ENCODE data around the gene EXD3.

EXD3 gene

DNA sequence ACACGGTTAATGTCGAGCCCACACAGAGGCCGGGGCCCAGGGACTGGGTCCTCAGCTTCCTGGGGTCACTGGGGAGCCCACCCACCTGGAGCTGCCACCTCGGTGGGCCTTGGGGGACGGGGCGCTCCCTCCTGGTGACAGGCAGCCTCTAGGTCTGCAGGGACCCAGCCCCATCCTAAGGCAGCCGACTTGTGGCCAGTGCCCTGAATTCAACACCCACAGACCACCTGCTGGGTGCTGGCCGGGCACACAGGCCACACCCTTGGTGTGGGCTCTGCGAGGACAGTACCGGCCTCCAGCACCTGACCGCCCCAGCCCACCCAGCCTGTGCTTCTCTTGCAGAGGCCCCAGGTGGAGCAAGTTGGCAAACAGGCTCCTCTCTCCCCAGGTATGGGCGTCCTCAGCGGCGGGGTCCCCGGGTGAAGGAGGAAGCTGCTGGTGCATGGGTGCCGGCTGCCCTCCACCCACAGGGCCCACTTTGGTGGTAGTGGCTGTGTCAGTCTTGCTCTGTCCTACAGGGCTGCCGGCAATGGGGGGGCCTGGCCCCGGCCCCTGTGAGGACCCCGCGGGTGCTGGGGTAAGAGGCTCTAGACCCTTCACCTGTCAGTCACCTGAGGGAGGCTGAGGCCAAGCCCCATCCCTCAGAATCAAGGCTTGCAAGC is 9.9 kb upstream of the EXD3 start:
- no peak for DNase-seq (ENCODE audit: low read depth)

DNA sequence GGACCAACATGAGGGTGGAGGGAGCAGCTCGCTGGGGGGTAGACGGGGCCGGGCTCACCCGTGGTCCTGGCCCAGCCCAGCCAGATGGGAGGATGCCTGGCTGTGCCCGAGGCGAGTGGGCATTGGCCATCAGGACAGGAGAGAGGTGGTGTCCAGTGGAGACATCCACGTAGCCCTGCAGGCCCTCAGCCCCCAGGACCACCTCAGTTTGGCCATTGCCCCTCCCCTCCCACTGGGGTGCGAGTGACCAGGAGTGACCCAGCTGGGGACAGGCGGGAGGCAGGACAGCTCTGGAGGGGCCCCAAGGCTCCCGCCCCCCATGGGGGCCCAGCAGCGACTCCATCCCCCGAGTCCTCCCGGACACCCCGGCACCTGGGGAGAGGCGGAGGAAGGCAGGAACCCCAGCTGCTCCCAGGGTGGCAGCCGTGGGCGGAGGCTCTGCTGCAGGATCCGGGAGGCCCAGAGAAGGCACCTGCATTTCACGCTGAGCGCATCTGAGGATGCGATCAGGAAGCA is 8.5 kb upstream of the EXD3 start:
- no peak for DNase-seq (ENCODE audit: low read depth)

DNA sequence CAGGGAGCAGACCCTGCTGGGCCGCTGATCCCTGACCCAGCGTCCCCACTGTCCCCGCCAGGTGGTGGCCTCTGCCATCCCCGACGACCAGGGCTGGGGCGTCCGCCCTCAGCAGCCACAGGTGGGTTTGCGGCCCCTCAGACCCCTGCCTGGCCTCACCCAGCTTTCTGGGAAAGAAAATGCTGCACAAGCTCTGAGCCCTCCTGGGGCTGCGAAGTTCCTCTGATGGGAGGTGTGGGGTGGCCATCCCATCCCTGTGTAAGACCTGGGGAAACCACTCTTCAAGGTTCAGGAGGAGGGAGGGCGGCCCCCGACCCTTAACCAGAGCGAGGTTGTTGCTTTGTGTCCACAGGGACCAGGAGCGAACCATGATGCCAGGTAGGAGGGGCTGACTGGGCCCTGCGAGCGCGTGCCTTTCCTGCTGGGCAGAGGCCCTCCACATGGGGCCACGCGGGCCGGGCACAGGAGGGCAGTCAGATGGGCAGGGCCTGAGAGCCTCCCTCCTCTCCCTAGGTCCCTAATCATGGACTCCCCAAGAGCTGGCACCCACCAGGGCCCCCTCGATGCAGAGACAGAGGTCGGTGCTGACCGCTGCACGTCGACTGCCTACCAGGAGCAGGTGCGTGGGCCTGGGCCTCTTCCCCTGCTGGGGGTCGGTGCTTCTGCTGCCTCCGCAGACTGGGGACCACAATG is 7.9 kb upstream of the EXD3 start:
- DNase-seq (ENCODE audit: low read depth): no peak

DNA sequence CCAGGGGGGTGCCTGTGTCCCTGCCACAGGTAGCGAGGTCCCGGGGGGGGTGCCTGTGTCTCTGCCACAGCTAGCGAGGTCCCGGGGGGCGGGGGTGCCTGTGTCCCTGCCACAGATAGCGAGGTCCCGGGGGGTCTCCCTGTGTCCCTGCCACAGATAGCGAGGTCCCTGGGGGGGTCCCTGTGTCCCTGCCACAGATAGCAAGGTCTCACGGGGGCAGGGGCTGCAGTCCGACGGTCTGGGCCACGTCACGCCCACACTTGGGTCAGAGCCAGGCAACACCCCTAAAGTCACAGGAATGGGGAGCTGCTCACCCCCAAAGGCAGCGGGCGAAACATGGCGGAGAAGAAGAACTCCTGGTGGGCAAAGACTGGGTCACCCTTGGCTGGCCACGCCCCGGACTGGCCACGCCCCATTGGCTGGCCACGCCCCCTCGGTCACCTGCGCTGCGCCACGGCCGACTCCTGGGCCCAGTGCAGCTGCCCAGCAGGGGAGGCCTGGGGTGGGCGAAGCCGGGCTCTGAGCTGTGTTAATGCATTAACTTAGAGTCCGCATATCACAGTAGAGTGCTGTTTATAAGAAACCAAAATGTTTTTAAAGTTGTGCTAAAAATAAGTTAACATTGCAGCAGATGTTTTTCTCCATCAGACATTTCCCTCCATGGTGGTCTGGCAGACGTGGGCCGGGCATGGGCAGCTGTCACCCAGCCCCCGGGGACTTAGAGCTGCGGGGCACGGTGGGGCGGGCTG is 7.2 kb upstream of the EXD3 start:
- no peak for DNase-seq (ENCODE audit: low read depth)

DNA sequence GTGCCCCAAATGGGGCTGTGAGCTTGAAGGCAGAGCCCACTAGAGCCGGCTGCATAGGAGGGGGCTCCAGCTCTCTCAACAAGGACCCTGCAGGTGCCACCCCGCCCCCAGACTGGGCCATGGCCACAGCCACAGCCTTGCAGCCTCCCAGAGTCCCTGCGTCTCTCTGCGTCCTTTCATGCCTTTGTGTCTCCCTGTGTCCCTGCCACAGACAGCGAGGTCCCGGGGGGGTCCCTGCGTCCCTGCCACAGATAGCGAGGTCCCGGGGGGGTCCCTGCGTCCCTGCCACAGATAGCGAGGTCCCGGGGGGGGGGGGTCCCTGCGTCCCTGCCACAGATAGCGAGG is 6.6 kb upstream of the EXD3 start:
- DNase-seq (ENCODE audit: low read depth): no peak

DNA sequence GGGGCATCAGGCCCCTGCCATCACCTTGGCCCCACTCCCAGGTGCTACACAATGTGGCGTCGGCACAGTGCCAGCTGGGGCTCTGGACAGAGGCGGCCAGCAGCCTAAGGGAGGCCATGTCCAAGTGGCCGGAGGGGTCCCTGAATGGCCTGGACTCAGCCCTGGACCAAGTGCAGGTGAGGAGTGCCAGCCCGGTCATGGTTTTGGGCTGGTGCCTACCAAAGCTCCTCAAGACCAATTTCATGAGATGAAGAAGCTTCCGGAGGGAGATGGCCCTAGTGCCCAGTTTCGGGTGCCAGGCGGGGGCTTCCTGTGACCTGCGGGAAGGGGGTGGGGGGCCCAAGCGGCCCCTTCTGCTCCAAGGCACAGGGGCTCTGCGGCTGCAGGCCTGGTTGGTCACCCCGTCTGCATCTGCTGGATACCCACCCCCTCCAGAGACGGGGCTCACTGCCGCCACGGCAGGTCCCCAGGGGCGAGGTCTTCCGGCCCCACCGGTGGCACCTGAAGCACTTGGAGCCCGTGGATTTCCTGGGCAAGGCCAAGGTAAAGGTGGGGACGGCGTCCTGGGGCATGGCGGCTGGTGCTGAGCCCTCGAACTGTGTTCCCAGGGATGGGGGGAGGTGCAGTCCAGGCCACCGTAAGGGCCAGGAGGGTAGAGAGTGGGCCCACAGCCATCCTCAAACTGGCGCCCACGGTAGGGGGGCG is 6.0 kb upstream of the EXD3 start:
- DNase-seq (ENCODE audit: low read depth): no peak

DNA sequence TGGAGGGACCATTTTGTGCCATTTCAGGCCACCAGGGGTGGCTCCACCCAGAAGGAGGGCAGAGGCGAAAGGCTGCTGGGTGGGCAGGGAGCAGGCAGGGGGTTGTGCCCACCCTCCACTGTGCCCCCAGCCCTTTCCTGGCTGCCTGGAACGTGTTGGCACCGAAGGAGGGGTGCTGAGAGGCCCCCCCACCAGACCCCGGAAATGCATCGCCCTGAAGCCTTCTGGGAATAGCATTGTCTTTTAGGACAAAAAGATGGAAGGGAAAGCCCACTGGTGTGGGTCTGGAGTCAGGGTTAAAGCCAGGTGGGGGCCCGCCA is 5.3 kb upstream of the EXD3 start:
- no peak for DNase-seq (ENCODE audit: low read depth)

DNA sequence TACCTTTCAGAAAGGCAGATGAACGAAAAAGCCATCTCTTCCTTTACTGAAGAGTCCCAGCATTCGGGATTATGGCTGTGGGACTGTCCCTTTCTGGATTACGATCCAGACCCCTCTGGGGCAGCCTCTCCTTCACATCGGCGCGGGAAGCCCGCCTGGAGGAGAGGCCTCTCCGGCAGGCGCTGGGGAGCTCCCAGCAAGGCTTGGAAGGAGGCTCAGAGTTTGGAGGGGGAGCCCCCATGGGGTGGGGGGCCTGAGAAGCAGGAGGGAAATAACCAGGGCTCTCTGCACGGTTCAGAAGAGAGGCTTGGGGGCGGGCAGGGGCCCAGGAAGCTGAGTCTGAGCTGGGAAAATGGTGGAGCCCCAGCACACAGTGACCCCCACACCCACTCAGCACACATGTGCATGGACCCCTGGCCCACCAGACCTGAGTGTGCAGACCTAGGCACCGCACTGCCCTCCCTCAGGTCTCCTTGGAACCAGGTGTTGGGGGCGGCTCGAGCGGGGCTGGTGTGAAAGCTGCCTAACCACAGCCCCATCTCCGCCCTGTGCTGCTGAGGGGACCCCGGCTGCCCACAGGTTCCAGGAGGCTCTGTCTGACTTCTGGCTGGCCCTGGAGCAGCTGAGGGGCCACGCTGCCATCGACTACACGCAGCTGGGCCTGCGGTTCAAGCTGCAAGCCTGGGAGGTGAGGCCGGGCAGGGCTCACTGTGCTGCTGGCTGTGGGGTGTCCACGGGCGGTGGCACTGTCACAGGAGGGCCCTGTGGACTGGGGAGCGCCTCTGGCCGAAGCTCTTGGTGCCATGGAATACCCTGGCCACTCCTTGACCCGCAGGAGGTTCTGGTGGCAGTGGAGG is 4.7 kb upstream of the EXD3 start:
- no peak for DNase-seq (ENCODE audit: low read depth)

DNA sequence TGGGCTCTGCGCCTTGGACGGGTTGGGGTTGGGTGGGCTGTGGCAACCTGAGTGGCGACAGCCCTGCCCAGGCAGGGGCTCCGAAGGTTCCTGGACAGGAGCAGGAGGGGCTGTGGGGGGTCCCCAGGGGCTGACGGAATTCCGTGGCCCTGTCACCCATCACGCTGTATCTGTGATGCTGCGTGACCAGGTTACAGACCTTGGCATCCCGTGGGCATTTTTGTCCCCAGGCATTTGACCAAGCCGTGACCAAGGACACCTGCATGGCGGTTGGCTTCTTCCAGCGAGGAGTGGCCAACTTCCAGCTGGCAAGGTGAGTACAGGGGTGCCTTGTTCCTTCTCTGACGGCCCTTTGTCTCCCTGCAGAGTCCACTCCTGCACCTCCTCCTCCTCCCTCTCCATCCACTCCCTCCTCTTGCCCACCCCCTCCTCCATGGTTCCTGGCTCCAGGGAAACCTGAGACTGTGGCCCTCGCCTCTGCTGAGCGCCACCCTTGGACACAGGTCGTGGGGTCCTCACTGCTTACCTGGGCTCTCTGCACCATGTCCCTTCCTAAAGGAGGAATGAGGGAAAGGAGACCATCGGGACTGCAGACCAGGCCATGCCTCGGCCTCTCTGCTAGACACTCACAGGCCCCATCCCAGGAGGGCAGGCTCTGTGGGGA is 3.2 kb upstream of the EXD3 start:
- DNase-seq (ENCODE audit: low read depth): no peak

DNA sequence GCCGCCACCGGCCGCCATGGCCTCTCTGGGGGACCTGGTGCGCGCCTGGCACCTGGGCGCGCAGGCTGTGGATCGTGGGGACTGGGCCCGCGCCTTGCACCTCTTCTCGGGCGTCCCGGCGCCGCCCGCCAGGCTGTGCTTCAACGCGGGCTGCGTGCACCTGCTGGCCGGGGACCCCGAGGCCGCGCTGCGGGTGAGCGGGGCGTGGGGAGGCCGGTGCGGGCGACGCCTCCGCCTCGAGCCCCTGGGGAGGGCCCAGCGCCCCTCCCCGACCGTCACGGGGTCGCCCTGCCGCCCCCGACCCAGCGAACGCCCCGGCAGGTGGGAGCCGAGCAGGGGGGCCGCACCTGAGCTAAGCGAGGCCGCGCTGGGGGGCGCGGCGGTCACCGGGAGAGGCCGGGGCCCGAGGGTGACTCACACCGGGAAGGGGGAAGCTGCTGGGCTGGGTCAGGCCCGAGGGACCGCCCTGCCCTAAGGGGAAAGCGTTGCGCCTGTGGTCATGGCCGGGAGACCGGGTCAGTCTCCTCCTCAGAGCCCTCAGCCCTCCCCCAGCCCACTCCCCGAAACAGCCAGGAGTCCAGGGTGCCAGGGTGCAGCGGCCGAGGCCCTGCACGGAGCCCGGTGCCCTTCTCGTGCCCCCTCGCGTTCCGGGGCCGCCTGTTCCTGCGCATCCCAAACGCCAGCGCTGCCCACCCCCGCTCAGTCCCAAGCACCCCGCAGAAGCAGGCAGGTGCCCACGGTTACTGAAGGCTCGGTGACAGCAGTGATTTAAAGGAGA is 741 bp upstream of the EXD3 start:
- DNase-seq (ENCODE audit: low read depth): no peak

DNA sequence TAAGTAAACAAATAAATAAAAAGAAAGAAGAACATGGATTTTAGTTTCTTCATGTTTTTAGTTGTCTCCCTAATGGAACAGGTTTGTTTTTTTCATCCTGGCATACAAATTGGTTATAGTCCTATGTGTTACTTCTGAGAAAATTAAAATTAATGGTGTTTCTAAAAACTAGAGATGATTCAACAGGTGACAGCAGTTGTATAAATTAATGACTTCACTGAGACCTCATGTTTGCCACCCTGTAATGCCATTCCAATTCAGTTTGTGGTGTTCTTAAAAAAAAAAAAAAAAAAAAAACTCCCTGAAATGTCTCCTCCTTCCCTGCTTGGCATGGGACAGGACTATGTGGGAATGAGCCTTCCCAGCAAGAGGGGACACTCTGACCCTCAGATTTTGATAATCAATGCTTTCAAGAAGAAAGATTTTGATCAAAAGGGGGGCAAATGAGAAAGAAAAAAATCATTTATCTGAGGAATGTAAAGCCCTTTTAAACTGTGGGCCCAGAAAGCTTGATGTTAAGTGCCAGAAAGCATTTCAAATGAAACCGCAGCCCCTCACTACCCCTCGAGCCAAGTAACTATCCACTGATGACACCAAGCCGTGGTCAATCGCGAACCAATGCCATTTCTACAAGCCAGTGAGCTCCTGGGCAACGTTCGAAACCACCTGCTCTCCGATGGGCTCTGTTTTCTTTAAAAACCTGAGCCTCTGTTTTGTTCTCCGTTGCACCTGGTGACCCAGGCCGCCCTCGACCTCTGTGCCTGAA is 941 bp downstream of the EXD3 start:
- DNase-seq (ENCODE audit: low read depth): no peak

DNA sequence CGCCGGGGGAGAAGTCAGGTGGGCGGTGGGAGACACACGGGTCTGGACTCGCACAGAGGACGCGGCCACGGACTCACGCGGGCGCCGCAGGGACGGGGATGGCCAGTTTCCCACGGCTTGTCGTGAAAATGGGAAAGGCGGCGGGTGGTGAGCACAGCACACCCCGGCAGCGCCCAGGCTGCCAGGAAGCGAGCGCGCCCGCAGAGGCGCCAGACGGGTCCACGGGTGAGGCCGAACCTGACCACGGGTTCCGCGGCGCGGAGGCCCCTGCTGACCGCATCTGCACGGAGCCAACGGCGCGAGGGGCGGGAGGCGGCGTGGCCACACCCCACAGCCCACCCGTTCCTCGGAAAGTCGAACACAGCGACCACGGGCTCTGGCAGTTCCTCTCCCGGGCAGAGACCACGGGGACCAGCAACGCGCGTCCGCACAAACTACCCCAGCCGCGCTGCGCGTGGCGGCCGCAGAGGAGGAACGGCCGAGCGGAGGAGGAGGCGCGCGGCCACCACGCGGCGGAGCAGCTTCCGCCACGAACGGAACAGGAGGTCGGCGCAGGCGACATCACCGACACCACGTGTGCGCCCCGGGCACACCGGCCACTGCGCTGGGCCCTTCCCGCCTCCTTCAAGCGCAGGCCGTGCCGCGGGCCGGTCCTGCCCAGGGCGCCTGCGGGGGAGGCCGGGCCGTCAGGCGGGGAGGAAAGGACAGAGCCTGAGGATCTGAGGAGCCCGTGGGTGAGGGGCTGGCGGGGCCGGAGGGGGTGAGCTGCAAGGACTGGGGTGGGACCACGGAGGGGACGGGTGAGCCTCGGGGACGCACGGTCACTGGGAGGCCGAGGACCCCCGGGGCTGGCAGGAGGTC is 5.6 kb downstream of the EXD3 start:
- no peak for DNase-seq (ENCODE audit: low read depth)

DNA sequence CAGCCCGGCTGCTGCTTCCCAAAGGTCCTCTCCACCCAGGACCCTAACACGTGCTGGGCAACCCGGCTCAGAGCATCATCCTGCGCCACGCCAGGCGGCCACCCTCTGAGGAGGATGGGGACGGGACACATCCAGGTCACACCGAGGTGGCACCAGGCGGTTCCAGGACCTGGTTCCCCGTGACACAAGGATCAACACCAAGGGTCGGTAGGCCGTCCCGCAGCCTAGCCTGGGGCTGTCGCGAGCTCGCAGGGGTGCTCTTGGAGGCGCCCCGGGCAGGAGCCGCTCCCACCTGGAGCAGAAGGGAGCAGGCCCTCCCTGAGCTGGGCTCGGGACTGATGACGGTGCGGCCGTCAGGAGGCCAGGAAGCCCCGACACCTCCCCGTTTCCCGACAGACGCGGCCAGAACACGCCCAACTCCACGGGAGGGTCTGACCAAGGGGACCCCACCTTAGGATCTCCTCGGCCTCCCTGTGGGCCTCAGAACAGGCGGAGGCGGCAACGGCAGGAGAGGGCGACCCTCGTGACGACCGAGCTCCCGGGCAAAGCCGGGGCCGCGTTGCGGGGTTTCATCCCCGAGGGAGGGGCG is 6.3 kb downstream of the EXD3 start:
- DNase-seq (ENCODE audit: low read depth): no peak

DNA sequence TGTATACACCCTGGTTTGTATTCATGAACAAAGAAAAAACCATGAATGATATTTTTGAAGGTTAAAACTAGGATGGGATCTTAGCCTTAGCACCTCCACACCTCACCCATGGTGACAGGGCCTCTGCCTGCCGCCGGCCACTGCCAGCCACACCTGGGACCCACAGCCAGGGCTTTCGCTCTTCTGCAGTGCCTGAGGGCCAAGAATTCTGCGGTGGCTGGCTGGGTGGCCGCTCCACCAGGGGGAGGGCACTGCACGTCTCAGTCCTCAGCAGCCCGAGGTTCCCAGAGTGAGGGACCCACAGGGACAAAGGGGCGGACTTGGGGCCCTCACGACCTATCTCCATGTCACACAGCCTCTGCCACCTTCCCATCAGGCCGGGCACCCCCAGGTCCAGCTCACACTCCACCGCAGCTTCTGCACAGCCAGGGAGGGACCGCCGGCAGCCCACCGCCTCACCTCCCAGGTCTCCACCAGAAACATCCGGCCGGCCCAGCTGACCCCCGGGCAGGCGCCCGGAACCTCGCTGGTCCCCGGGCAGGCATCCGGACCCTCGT is 6.9 kb downstream of the EXD3 start:
- no peak for DNase-seq (ENCODE audit: low read depth)

DNA sequence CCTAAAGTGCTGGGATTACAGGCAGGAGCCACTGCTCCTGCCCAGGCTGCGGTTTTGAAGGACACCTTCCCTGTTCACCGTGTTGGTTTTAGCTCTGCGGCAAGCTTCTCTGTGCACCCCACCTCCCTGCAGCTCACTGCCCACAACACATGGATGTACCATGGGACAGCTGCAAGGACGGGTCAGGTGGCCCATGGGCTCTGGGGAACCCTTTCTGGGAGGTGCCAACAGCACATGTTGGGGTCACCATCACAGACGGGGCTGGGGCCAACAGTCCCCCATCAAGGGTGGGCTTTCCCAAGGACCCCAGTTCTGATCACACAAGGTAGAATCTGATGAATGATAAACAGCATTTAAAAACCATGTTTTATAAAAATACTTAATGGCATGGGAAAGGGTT is 7.5 kb downstream of the EXD3 start:
- no peak for DNase-seq (ENCODE audit: low read depth)

DNA sequence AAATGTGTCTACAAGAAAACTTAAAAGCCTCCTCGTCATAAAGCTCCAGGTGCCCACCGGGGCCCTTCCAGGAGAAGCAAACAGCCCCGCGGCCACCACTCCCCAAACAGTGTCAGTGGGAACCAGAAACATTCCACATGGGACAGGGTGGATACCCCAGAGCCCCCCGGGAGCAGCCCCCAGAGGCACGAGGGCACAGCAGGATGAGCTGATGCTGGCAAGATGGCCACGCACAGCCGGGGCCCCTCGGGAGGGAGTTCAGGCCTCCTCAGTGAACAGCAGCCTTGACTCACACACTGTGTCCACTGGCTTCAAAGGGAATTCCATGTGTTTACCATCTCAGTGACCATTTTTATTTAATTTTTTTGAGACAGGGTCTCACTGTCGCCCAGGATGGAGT is 10.5 kb downstream of the EXD3 start:
- DNase-seq (ENCODE audit: low read depth): no peak

DNA sequence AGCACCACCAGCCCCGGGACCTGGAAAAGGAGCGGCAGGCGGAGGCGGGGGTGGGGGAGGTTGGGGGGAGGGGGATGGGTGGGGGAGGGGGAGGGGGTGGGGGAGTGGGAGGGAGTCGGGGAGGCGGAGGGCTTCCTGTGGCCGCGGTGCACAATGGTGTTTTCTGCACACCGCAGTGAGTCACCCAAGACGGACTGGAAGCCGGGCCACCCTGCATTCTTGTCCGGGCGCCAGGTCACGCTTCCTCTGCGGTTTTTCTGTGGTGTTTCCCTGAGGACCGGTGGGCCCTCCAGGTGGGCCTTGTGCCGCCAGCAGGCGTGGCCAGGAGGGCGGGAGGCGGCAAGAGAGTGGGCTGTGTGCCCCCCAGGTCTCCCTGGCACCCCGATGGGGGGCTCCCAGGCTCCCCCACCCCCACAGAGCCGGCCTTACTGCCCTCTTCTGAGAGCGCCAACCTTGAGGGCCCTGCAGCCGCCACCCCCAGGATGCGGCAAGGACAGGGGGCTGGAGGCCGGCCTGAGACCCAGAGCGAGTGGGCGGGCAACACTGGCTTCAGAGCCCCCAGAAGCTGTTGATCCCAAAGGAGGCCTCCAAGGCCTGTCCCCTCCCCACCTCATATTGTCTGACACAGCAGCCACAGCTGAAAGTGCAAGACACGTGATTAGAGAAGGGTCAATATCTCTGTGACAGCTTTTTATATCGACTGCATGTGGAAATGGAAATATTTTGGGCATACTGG is 11.1 kb downstream of the EXD3 start:
- peak; percentile 18 for DNase-seq (ENCODE audit: low read depth)
